Retinal pigment epithelial cell (primary cell): ENCODE data around the gene SMARCB1.

Source experiments
- DNase-seq: peaks from one replicate; pipeline ENCODE4 v3.0.0-alpha.2; 2010; ENCODE audit warnings: low read depth
- H3K4me3 ChIP-seq: 2 replicates; pipeline ENCODE4 v1.5.1; 2011; ENCODE audit warnings: mild to moderate bottlenecking, low read length, control low read depth, moderate library complexity
- CTCF ChIP-seq: conservative IDR thresholded peaks from 2 replicates; pipeline ENCODE4 v1.5.1; 2011; ENCODE audit warnings: low read depth, low read length, control low read depth, inconsistent platforms

SMARCB1 gene

GRCh38 chr22:23790819-23791737, 4.3 kb downstream of the SMARCB1 start:
- DNase-seq = no peak
- TF ChIP-seq CTCF = no peak
- no peak overlapping the region for H3K4me3 ChIP-seq

- no peak for DNase-seq
- no peak overlapping the region for H3K4me3 ChIP-seq
- TF ChIP-seq CTCF = no peak
These were observed 5.2 kb downstream of the SMARCB1 start for GRCh38 chr22:23791738-23792645.

GRCh38 chr22:23793326-23793725, 6.6 kb downstream of the SMARCB1 start:
- no peak for TF ChIP-seq CTCF
- no peak overlapping the region for H3K4me3 ChIP-seq
- no peak for DNase-seq

- no peak overlapping the region for H3K4me3 ChIP-seq
- no peak for TF ChIP-seq CTCF
- no peak for DNase-seq
These were observed 9.7 kb downstream of the SMARCB1 start for GRCh38 chr22:23796461-23796860.

- no peak overlapping the region for H3K4me3 ChIP-seq
- TF ChIP-seq CTCF = no peak
- no peak for DNase-seq
These were observed 13.8 kb downstream of the SMARCB1 start for GRCh38 chr22:23800297-23801237.

GRCh38 chr22:23801238-23801821, 14.6 kb downstream of the SMARCB1 start:
- no peak for TF ChIP-seq CTCF
- no peak overlapping the region for H3K4me3 ChIP-seq
- no peak for DNase-seq
